HG02763 (cell line): ENCODE data around the gene WDR7.

Experiments used
- ATAC-seq: cut with Tn5 transposase; IDR thresholded peaks from one replicate; pipeline ENCODE4 v1.9.1; 2021; ENCODE audit warnings: mild to moderate bottlenecking, moderate library complexity; ENCODE audit not compliant: unreplicated experiment

Gene WDR7

GRCh38 chr18:56873441-56874140 lies 222.4 kb downstream of the WDR7 start:
- ATAC-seq = no peak

DNA sequence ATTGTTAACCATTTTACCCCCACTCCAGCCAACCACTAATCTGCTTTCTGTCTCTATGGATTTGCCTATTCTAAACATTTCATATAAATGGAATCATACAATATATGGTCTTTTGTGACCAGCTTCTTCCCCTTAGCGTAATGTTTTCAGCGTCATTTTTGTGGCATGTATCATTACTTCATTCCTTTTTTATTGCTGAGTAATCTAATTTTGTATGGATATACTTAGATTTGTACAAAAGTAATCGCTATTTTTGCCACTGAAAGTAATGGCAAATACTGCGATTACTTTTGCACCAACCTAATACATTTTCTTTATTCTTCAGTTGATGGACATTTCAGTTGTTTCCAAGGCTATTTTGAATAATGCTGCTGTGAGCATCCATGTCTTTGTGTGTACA lies 227.6 kb downstream of the WDR7 start:
- no peak for ATAC-seq

- ATAC-seq = no peak
These were observed 233.4 kb downstream of the WDR7 start for GRCh38 chr18:56884511-56884910.

GRCh38 chr18:56888978-56889377 lies 237.8 kb downstream of the WDR7 start:
- ATAC-seq = no peak

- no peak for ATAC-seq
These were observed 238.5 kb downstream of the WDR7 start for GRCh38 chr18:56889621-56890020.

- ATAC-seq = no peak
These were observed 239.5 kb downstream of the WDR7 start for GRCh38 chr18:56890632-56891031.

GRCh38 chr18:56891116-56891515 lies 240.0 kb downstream of the WDR7 start:
- ATAC-seq = no peak

- no peak for ATAC-seq
These were observed 240.7 kb downstream of the WDR7 start for GRCh38 chr18:56891870-56892269.

- ATAC-seq = no peak
These were observed 246.0 kb downstream of the WDR7 start for GRCh38 chr18:56897122-56897521.

- ATAC-seq = no peak
These were observed 248.5 kb downstream of the WDR7 start for GRCh38 chr18:56899660-56900059.

DNA sequence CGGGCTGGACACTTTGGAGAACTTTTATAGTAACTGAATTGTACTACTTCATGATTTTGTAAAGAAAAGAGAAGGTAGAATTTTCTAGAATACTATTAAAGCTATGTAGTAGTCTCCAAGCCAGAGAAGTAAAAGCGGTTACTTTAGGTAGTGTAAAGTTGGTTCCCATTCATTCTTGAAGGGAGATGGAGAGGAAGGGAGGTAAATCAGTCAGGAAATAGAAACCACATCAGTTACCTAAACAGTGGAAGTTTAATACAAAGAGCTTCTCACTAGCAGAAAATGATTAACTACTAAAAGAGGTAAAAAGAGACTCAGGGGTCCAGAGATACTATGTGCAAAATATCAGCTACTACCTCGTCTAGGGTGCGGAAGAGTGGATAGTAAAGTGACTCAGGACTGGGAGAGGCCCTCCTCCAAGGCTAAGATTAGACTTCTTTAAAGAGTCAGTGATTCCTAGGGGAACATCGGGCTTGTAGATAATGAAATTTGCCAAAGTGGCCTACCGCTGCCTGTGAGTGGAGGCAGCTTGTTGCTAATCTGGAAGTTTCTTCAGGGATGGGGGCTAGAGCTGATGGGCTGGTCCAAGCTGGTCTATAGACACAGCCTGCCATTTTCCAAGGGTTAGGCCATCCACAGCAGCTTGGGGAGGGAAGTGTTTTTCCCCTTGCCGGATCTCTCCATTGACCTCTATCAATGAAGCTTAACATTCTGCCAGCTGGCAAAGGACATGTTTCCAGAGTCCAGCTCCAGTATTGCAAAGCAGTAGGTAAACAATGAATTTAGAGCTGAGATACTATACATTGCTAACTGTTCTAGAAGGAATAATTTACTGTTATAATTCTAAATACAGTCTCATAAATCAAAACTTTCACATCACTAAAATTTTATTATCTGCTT lies 249.3 kb downstream of the WDR7 start:
- ATAC-seq = no peak

DNA sequence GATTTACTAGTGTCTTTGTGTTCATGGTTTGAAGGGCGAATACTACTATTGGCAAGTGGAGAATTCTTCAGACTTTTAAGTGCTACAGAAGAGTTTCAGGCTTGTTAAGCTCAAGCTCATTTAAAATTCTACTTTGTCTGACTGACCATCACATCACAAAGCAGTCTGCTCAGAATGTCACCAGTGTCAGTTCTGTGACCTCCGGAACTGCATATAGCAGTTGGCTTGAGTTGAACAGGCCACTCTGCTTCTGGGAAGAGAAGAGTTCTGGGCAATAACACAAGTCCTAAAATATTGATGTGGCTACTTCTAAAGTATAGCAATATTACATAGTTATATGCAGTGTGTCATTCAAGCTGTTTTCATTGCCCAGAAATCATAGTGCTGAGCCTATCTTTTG lies 250.8 kb downstream of the WDR7 start:
- no peak for ATAC-seq

GRCh38 chr18:56902653-56903052 lies 251.5 kb downstream of the WDR7 start:
- no peak for ATAC-seq

DNA sequence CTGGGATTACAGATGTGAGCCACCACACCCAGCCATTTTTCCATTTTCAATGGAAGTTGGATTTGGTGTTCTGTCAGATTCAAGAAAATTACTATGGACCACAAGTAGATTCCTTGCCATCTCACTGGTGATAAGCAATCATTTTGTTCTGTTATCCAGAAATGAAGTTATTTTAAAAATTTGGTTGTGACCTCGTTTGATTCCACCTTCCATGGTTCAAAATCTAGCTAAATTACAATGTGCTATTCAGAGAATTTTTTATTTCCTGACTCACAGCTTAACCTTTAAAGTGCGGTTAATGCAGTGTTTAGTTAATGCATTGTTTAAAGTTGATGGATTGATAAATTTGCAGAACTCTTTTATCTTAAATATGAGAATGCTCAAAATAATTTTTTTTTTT lies 252.5 kb downstream of the WDR7 start:
- ATAC-seq = no peak

DNA sequence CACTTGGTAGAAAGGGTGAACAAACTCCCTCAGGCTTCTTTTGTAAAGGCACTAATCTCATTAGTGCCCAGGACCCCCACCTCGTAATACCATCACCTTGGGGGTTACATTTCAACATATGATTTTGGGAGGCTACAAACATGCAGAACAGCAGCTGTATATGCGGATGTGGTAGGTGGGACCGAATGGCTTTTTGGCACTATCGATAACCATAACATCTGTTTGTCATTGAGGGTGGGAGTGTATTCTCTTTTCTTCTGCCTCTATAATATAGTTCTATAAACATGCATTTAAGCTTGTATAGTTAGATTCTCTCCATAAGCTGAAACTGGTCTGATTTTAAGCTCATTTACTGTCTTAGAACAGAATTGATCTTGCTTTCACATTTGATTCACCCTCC lies 256.6 kb downstream of the WDR7 start:
- no peak for ATAC-seq

DNA sequence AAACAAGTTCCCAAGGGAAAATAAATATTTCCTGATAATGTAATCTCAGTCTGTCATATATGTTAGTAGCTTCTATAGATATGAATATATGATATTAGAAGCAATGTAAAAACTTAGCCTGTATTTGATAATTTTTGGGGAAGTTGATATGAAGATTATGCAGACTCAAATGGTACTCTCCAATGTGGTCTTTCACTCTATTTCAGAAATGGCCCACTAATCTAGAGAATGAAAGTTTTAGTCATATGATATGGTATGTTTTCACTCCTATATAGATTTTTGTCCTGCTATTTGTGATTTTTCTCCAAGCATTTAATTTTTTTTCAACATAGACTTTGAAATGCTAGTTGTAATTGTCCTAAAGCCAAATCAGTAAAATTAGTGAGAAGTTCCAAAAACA lies 259.1 kb downstream of the WDR7 start:
- ATAC-seq = no peak

GRCh38 chr18:56910967-56911366 lies 259.8 kb downstream of the WDR7 start:
- no peak for ATAC-seq

GRCh38 chr18:56913941-56914340 lies 262.8 kb downstream of the WDR7 start:
- no peak for ATAC-seq

DNA sequence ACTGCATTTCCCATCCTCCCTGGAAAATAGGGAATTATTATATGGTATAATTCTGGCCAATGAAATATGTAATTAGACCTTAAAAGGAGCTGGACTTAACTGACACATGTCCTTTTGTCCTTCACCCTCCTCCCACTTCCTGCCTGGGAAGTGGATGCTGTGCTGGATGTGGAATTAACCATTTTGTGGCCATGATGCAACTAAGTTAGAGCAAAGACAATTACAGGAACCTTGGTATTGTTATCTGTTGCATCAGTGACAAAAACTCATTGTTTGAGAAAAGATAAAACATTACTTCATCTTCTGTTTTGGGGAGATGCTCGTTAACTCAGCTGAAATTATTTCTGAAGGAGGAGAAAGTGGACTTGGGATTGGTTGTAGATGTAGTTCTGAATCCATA lies 268.0 kb downstream of the WDR7 start:
- ATAC-seq = no peak

- ATAC-seq = peak; percentile 79
These were observed 270.8 kb downstream of the WDR7 start for GRCh38 chr18:56921896-56922480.

GRCh38 chr18:56926734-56927133 lies 275.6 kb downstream of the WDR7 start:
- ATAC-seq = no peak

GRCh38 chr18:56927786-56928185 lies 276.6 kb downstream of the WDR7 start:
- no peak for ATAC-seq
